Karpas-422 (cell line): ENCODE data around the gene DYRK3. TPM values are rescaled to one million over a fixed set of nuclear protein-coding genes. Genes with fewer than 3 reads are reported as not detected.

ENCODE experiments used
- DNase-seq: peaks from one replicate; pipeline ENCODE4 v3.0.0-alpha.2; 2015
- H2AFZ ChIP-seq: fragments of 200-600 bp; sonication (generic); 2 replicates; pipeline ENCODE4 v1.6.1; 2014; ENCODE audit warnings: antibody characterized with exemption, low read length, mixed read lengths
- H3K27ac ChIP-seq: fragments of 200-600 bp; sonication (generic); 2 replicates; pipeline ENCODE4 v1.5.1; 2014; ENCODE audit warnings: mild to moderate bottlenecking, low read length, moderate library complexity
- H3K27me3 ChIP-seq: fragments of 200-600 bp; sonication (generic); 2 replicates; pipeline ENCODE4 v1.6.1; 2014; ENCODE audit warnings: low read length, mixed read lengths
- H3K36me3 ChIP-seq: fragments of 200-600 bp; sonication (generic); 2 replicates; pipeline ENCODE4 v1.6.1; 2014; ENCODE audit warnings: low read length, mixed read lengths; ENCODE audit not compliant: insufficient read depth
- H3K4me1 ChIP-seq: fragments of 200-600 bp; sonication (generic); 2 replicates; pipeline ENCODE4 v1.6.1; 2014; ENCODE audit warnings: mild to moderate bottlenecking, low read length, mixed read lengths
- H3K4me2 ChIP-seq: fragments of 200-600 bp; sonication (generic); 2 replicates; pipeline ENCODE4 v1.6.1; 2014; ENCODE audit warnings: low read length, low read depth, mild to moderate bottlenecking; ENCODE audit not compliant: poor library complexity, severe bottlenecking
- H3K4me3 ChIP-seq: fragments of 200-600 bp; sonication (generic); 2 replicates; pipeline ENCODE4 v1.5.1; 2014; ENCODE audit warnings: mild to moderate bottlenecking, antibody characterized with exemption, low read length, mixed read lengths
- H3K79me2 ChIP-seq: fragments of 200-600 bp; sonication (generic); 2 replicates; pipeline ENCODE4 v1.6.1; 2014; ENCODE audit warnings: mild to moderate bottlenecking, low read length, mixed read lengths
- H3K9ac ChIP-seq: fragments of 200-600 bp; sonication (generic); 2 replicates; pipeline ENCODE4 v1.6.0; 2014; ENCODE audit warnings: low read length
- H3K9me2 ChIP-seq: fragments of 200-600 bp; sonication (generic), shearing (Covaris generic); replicated peaks from 2 replicates; pipeline ENCODE4 v1.6.0; 2014; ENCODE audit warnings: mild to moderate bottlenecking, low read length, moderate library complexity; ENCODE audit not compliant: insufficient read depth
- H3K9me3 ChIP-seq: fragments of 300-700, 200-600 bp; sonication (generic); 2 replicates; pipeline ENCODE4 v1.6.1; 2014; ENCODE audit warnings: low read length, mixed read lengths
- H4K20me1 ChIP-seq: fragments of 200-600 bp; sonication (generic); 2 replicates; pipeline ENCODE4 v1.6.1; 2014; ENCODE audit warnings: mild to moderate bottlenecking, antibody characterized with exemption, low read length, low read depth; ENCODE audit not compliant: insufficient read depth
- total RNA-seq: library from RNA; depleted of rRNA; stranded (reverse); fragments of >200 nt; shearing (Covaris generic); gene quantifications from 2 replicates; pipeline ENCODE4 v1.2.3, GENCODE V29; 2014; ENCODE audit warnings: low replicate concordance

DYRK3 gene
- total RNA-seq, 1 experiment from 2014 or later: 0.93 TPM

DNA sequence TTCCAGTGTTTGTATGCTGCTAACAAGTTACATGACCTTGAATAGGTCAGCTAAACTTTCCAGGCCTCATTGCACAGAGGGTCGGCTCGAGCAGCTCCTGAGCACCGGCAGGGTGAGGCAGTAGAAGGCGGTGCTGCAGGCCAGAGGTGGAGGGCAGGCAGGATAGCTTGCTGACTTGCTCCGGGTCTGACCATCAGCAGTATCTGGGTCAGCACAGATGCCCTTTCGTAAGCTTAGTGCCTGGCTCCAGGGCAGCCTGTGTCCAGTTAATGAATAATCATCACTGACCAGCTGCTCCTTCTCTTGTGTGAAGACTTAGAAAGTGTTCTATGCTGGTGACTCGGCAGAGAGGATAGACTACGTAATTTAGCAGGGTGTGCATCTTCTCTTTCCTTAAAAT is 56.3 kb downstream of the DYRK3 start:
- Histone ChIP-seq H2AFZ (no peak overlapping the region), H3K27me3 (no peaks in the 10 kb centered on the region), H3K79me2 (no peaks in the 10 kb centered on the region), H3K4me3 (no peak overlapping the region), H3K4me1 (peaks cover 6% of the 10 kb centered on the region), H3K27ac (no peak overlapping the region), H4K20me1 (peaks cover 81% of the 10 kb centered on the region), H3K36me3 (no peaks in the 10 kb centered on the region), H3K9me2 (no peaks in the 10 kb centered on the region), H3K9ac (no peak overlapping the region), H3K9me3 (no peaks in the 10 kb centered on the region), H3K4me2 (no peak overlapping the region)
- DNase-seq: no peak

GRCh38 chr1:206693029-206693428 is 57.7 kb downstream of the DYRK3 start:
- Histone ChIP-seq H3K9me2 (no peaks in the 10 kb centered on the region), H3K4me3 (no peak overlapping the region), H3K27ac (no peak overlapping the region), H3K9ac (no peak overlapping the region), H3K79me2 (no peaks in the 10 kb centered on the region), H4K20me1 (peaks cover 74% of the 10 kb centered on the region), H3K36me3 (no peaks in the 10 kb centered on the region), H2AFZ (no peak overlapping the region), H3K9me3 (no peaks in the 10 kb centered on the region), H3K27me3 (no peaks in the 10 kb centered on the region), H3K4me1 (no peaks in the 10 kb centered on the region), H3K4me2 (no peak overlapping the region)
- DNase-seq: no peak

DNA sequence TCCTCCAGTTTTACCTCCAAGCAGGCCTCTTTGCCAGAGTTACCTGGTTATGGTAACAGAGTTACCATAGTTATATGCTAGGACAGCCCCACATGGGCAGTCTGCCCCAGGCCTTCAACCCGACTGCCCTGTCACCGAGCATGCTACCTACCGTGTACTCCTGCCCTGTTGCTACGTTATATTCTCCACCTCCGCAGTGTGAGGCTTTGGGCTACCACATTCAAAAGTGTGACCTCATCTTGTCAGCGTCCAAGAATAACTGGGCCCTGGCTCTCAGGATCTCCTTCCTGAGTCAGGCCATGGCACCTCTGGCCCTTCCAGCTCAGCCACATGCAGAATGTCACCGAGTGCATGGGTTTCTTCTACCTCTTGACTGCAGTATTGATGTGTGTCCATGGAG is 58.3 kb downstream of the DYRK3 start:
- no peaks in the 10 kb centered on the region for H3K27me3 ChIP-seq
- no peaks in the 10 kb centered on the region for H3K9me3 ChIP-seq
- H3K9me2 ChIP-seq: no peaks in the 10 kb centered on the region
- no peak overlapping the region for H3K27ac ChIP-seq
- peaks cover 76% of the 10 kb centered on the region for H4K20me1 ChIP-seq
- H3K9ac ChIP-seq: no peak overlapping the region
- H3K4me2 ChIP-seq: no peak overlapping the region
- H2AFZ ChIP-seq: no peak overlapping the region
- H3K79me2 ChIP-seq: no peaks in the 10 kb centered on the region
- H3K4me3 ChIP-seq: no peak overlapping the region
- H3K36me3 ChIP-seq: no peaks in the 10 kb centered on the region
- no peak for DNase-seq
- no peaks in the 10 kb centered on the region for H3K4me1 ChIP-seq

- no peak overlapping the region for H3K4me2 ChIP-seq
- H2AFZ ChIP-seq: no peak overlapping the region
- H3K36me3 ChIP-seq: no peaks in the 10 kb centered on the region
- H3K27ac ChIP-seq: no peak overlapping the region
- no peak overlapping the region for H3K9ac ChIP-seq
- H3K9me2 ChIP-seq: no peaks in the 10 kb centered on the region
- H3K9me3 ChIP-seq: no peaks in the 10 kb centered on the region
- no peak for DNase-seq
- H3K79me2 ChIP-seq: no peaks in the 10 kb centered on the region
- H3K27me3 ChIP-seq: no peaks in the 10 kb centered on the region
- no peak overlapping the region for H3K4me3 ChIP-seq
- peaks cover 76% of the 10 kb centered on the region for H4K20me1 ChIP-seq
- H3K4me1 ChIP-seq: no peaks in the 10 kb centered on the region
Observed at GRCh38 chr1:206694171-206695124, 59.1 kb downstream of the DYRK3 start.

- Histone ChIP-seq H3K9ac (no peak overlapping the region), H4K20me1 (peaks cover 77% of the 10 kb centered on the region), H2AFZ (no peak overlapping the region), H3K4me2 (no peak overlapping the region), H3K4me3 (no peak overlapping the region), H3K27ac (no peak overlapping the region), H3K9me2 (no peaks in the 10 kb centered on the region), H3K9me3 (no peaks in the 10 kb centered on the region), H3K79me2 (no peaks in the 10 kb centered on the region), H3K4me1 (no peaks in the 10 kb centered on the region), H3K36me3 (no peaks in the 10 kb centered on the region), H3K27me3 (no peaks in the 10 kb centered on the region)
- no peak for DNase-seq
Observed at GRCh38 chr1:206695733-206696132, 60.4 kb downstream of the DYRK3 start.

GRCh38 chr1:206696812-206697585 is 61.7 kb downstream of the DYRK3 start:
- Histone ChIP-seq H2AFZ (no peak overlapping the region), H4K20me1 (peaks cover 76% of the 10 kb centered on the region), H3K4me3 (no peak overlapping the region), H3K4me2 (no peak overlapping the region), H3K9ac (no peak overlapping the region), H3K4me1 (no peaks in the 10 kb centered on the region), H3K79me2 (no peaks in the 10 kb centered on the region), H3K27me3 (no peaks in the 10 kb centered on the region), H3K9me2 (no peaks in the 10 kb centered on the region), H3K9me3 (no peaks in the 10 kb centered on the region), H3K27ac (no peak overlapping the region), H3K36me3 (no peaks in the 10 kb centered on the region)
- no peak for DNase-seq

GRCh38 chr1:206698011-206698410 is 62.7 kb downstream of the DYRK3 start:
- Histone ChIP-seq H3K27ac (no peak overlapping the region), H3K9ac (no peak overlapping the region), H3K79me2 (no peaks in the 10 kb centered on the region), H3K9me3 (no peaks in the 10 kb centered on the region), H3K4me2 (no peak overlapping the region), H3K4me1 (no peaks in the 10 kb centered on the region), H2AFZ (no peak overlapping the region), H4K20me1 (peaks cover 75% of the 10 kb centered on the region), H3K4me3 (no peak overlapping the region), H3K27me3 (no peaks in the 10 kb centered on the region), H3K36me3 (no peaks in the 10 kb centered on the region), H3K9me2 (no peaks in the 10 kb centered on the region)
- DNase-seq: no peak
